H1 (cell line): ENCODE measurements around the gene HS3ST5. TPM values are rescaled to one million over a fixed set of nuclear protein-coding genes. Genes with fewer than 3 reads are reported as not detected.
"Not testable (repeated sequence)": the region's sequence is repeated elsewhere in the genome, so short reads cannot be mapped to it uniquely, and the experiment has no call there.

Experiments used
- CTCF ChIA-PET: fragments of 300-600 bp; sonication (Branson Sonifier 250); formaldehyde crosslinking; loops from one replicate; lab custom pipeline; 2021; ENCODE audit not compliant: partially characterized antibody; lab: Charles Lee
- POLR2A ChIA-PET: fragments of 300-600 bp; sonication (Branson Sonifier 250); formaldehyde crosslinking; loops from one replicate; lab custom pipeline; 2021; ENCODE audit warnings: inconsistent platforms; ENCODE audit not compliant: partially characterized antibody; lab: Charles Lee
- DNase-seq, 2 experiments: peaks; one replicate each; pipeline versions ENCODE4 v3.0.0 to v3.0.0-alpha.2; 2010 to 2022; ENCODE audit warnings: low spot score in 2 of 2, low read depth in 1 of 2, mixed read lengths in 1 of 2
- FAIRE-seq: peaks from 2 replicates; lab custom pipeline; 2011; peaks lifted over from hg19 to GRCh38; lab: Jason Lieb, UNC
- H2AFZ ChIP-seq: 2 replicates; pipeline ENCODE4 v1.8.1; 2012; ENCODE audit warnings: low read length, inconsistent platforms
- H2AK5ac ChIP-seq: 2 replicates; pipeline ENCODE4 v1.6.1; 2013; ENCODE audit warnings: low read depth, low read length
- H2BK120ac ChIP-seq: replicated peaks from 2 replicates; pipeline ENCODE3; 2013; ENCODE audit warnings: low read depth, low read length, inconsistent platforms
- H2BK12ac ChIP-seq: 2 replicates; pipeline ENCODE4 v1.6.1; 2013; ENCODE audit warnings: low read depth, low read length
- H2BK15ac ChIP-seq: 2 replicates; pipeline ENCODE4 v1.6.1; 2013; ENCODE audit warnings: low read length
- H2BK20ac ChIP-seq: 2 replicates; pipeline ENCODE4 v1.6.1; 2013; ENCODE audit warnings: low read length
- H2BK5ac ChIP-seq: 2 replicates; pipeline ENCODE4 v1.6.1; 2013; ENCODE audit warnings: low read depth, low read length
- H3K14ac ChIP-seq: 2 replicates; pipeline ENCODE4 v1.6.1; 2013; ENCODE audit warnings: inconsistent platforms; ENCODE audit not compliant: insufficient read length
- H3K18ac ChIP-seq: 2 replicates; pipeline ENCODE4 v1.6.1; 2013; ENCODE audit warnings: low read length; ENCODE audit errors: extremely low read depth
- H3K23ac ChIP-seq: 2 replicates; pipeline ENCODE4 v1.6.1; 2013; ENCODE audit warnings: inconsistent platforms; ENCODE audit not compliant: insufficient read length
- H3K23me2 ChIP-seq: 2 replicates; pipeline ENCODE4 v1.6.1; 2013; ENCODE audit warnings: low read depth, low read length
- H3K27ac ChIP-seq: 2 replicates; pipeline ENCODE4 v1.6.1; 2011; ENCODE audit warnings: low read depth, low read length, inconsistent platforms
- H3K27me3 ChIP-seq, 4 experiments: replicated peaks in 1 of 4; 1 replicate in 1 of 4; 2 replicates in 3 of 4; pipeline versions ENCODE4 v1.6.1 to v1.8.1; 2011 to 2013; ENCODE audit warnings: low read length in 3 of 4, mild to moderate bottlenecking in 3 of 4, inconsistent platforms in 2 of 4, mixed read lengths in 2 of 4, moderate library complexity in 1 of 4; ENCODE audit not compliant: control insufficient read depth in 3 of 4, insufficient read depth in 3 of 4; ENCODE audit errors: extremely low read depth in 1 of 4
- H3K36me3 ChIP-seq, 4 experiments: 2 replicates each; pipeline versions ENCODE4 v1.6.1 to v1.8.1; 2011 to 2013; ENCODE audit warnings: mild to moderate bottlenecking in 4 of 4, low read length in 3 of 4, moderate library complexity in 2 of 4, control low read depth in 1 of 4, inconsistent platforms in 1 of 4; ENCODE audit not compliant: insufficient read depth in 4 of 4, control insufficient read depth in 2 of 4
- H3K4ac ChIP-seq: replicated peaks from 2 replicates; pipeline ENCODE3; 2013; ENCODE audit warnings: low read length, low read depth, mixed read lengths, inconsistent platforms; ENCODE audit not compliant: insufficient read length
- H3K4me1 ChIP-seq, 4 experiments: replicated peaks in 1 of 4; 1 replicate in 1 of 4; 2 replicates in 3 of 4; pipeline versions ENCODE4 v1.6.1 to v1.8.1; 2011 to 2013; ENCODE audit warnings: low read length in 3 of 4, inconsistent platforms in 2 of 4, mixed read lengths in 1 of 4; ENCODE audit not compliant: insufficient read depth in 4 of 4, control insufficient read depth in 3 of 4
- H3K4me2 ChIP-seq, 2 experiments: 2 replicates each; pipeline versions ENCODE4 v1.6.1 to v1.8.1; 2011 to 2013; ENCODE audit warnings: low read depth in 2 of 2, low read length in 2 of 2, control low read depth in 1 of 2, inconsistent platforms in 1 of 2, mild to moderate bottlenecking in 1 of 2; ENCODE audit not compliant: insufficient read depth in 1 of 2
- H3K4me3 ChIP-seq, 4 experiments: fragments of 200-600, 300-600 bp in 1 of 4; sonication (generic), shearing (Covaris generic), sonication (Bioruptor Twin) in 1 of 4; 2 replicates each; pipeline versions ENCODE4 v1.5.1 to v1.8.1; 2011 to 2016; ENCODE audit warnings: low read length in 4 of 4, low read depth in 3 of 4, control low read depth in 2 of 4, inconsistent platforms in 2 of 4, mild to moderate bottlenecking in 2 of 4, mixed read lengths in 1 of 4, moderate library complexity in 1 of 4; ENCODE audit not compliant: insufficient read depth in 2 of 4; ENCODE audit errors: extremely low read depth in 1 of 4
- H3K56ac ChIP-seq: replicated peaks from 2 replicates; pipeline ENCODE3; 2013; ENCODE audit warnings: low read depth, mild to moderate bottlenecking, mixed read lengths, low read length, inconsistent platforms; ENCODE audit not compliant: insufficient read length
- H3K79me1 ChIP-seq: 2 replicates; pipeline ENCODE4 v1.6.1; 2013; ENCODE audit warnings: low read depth, low read length, control low read depth
- H3K79me2 ChIP-seq, 2 experiments: 2 replicates each; pipeline versions ENCODE4 v1.6.1 to v1.8.1; 2012 to 2013; ENCODE audit warnings: low read length in 2 of 2, mild to moderate bottlenecking in 2 of 2, inconsistent platforms in 1 of 2; ENCODE audit not compliant: insufficient read depth in 2 of 2, control insufficient read depth in 1 of 2
- H3K9ac ChIP-seq, 4 experiments: replicated peaks in 1 of 4; 1 replicate in 1 of 4; 2 replicates in 3 of 4; pipeline versions ENCODE4 v1.6.1 to v1.8.1; 2011 to 2013; ENCODE audit warnings: low read depth in 3 of 4, low read length in 3 of 4, control low read depth in 2 of 4, mild to moderate bottlenecking in 2 of 4, moderate library complexity in 2 of 4, inconsistent platforms in 1 of 4; ENCODE audit errors: extremely low read depth in 1 of 4
- H3K9me3 ChIP-seq, 2 experiments: 2 replicates each; pipeline versions ENCODE4 v1.6.1 to v1.8.1; 2012 to 2013; ENCODE audit warnings: mild to moderate bottlenecking in 2 of 2, moderate library complexity in 2 of 2, control low read depth in 1 of 2, inconsistent platforms in 1 of 2, low read depth in 1 of 2, low read length in 1 of 2, mixed read lengths in 1 of 2; ENCODE audit not compliant: insufficient read depth in 2 of 2
- H4K20me1 ChIP-seq, 2 experiments: replicated peaks in 1 of 2; 2 replicates each; pipeline versions ENCODE3 to v1.8.1; 2011 to 2013; ENCODE audit warnings: inconsistent platforms in 2 of 2, low read length in 2 of 2, mild to moderate bottlenecking in 1 of 2; ENCODE audit not compliant: insufficient read depth in 2 of 2, control insufficient read depth in 1 of 2
- H4K5ac ChIP-seq: 2 replicates; pipeline ENCODE4 v1.6.1; 2013; ENCODE audit warnings: low read length, low read depth, mixed read lengths, inconsistent platforms; ENCODE audit not compliant: insufficient read length
- H4K8ac ChIP-seq: 2 replicates; pipeline ENCODE4 v1.8.0; 2013; ENCODE audit warnings: mild to moderate bottlenecking, moderate library complexity, low read length, inconsistent platforms; ENCODE audit not compliant: insufficient read depth; ENCODE audit errors: extremely low read depth
- H4K91ac ChIP-seq: replicated peaks from 2 replicates; pipeline ENCODE3; 2013; ENCODE audit warnings: low read length, mixed read lengths, inconsistent platforms; ENCODE audit not compliant: insufficient read length
- WGBS, 2 experiments: shearing (Covaris generic) in 1 of 2; methylation state at CpG; one replicate each; pipeline versions ENCODE4 v1.1.6 to v1.1.7; 2013 to 2015; ENCODE audit warnings: low lambda C conversion rate in 2 of 2, mixed read lengths in 2 of 2, inconsistent platforms in 1 of 2, low coverage in 1 of 2, missing lambda C conversion rate in 1 of 2; ENCODE audit not compliant: insufficient replicate concordance in 2 of 2, insufficient coverage in 1 of 2, insufficient read length in 1 of 2; ENCODE audit errors: extremely low coverage in 1 of 2, missing lambda C conversion rate in 1 of 2; 5-methylcytosine and 5-hydroxymethylcytosine counted together
- polyA plus RNA-seq, 7 experiments: library from polyadenylated mRNA; depleted of rRNA in 3 of 7; stranded (reverse) in 5 of 7; unstranded in 2 of 7; fragments of >200 nt in 5 of 7; fragments of 200-250 nt in 2 of 7; gene quantifications; 1 replicate in 5 of 7; 2 replicates in 1 of 7; 4 replicates in 1 of 7; pipeline versions ENCODE4 v1.2.1 to v1.2.3, GENCODE V29; 2011 to 2013; ENCODE audit warnings: missing spikeins in 2 of 7, mixed read lengths in 2 of 7
- total RNA-seq: library from RNA; stranded (reverse); fragmentation: NEBNext Ultra II Directional; extraction: Animal tissue kit (Norgen Biotek cat#: 25700); gene quantifications from 2 replicates; pipeline ENCODE4 v1.2.1, GENCODE V29; 2021

Gene HS3ST5
- total and polyA plus RNA-seq, 2 of the 8 experiments (the other 6 are each of a cell fraction or from before 2014, with no cell fraction given), result 1.2 to 9.9 TPM

DNA sequence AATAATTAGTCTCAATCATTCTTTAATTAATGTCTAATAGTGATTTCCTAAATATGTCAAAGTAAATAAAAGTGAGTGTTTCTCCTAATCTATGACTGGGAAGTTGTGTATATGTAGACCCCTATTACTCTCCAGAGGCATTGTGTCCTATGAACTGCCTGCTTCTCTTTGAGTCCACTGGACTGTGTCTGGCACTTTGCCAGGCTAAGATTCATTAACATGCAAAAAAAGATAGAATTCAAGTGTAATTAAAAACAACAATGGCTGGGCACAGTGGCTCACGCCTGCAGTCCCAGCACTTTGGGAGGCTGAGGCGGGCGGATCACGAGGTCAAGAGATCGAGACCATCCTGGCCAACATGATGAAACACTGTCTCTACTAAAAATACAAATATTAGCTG is 298.3 kb downstream of the HS3ST5 start:
- H3K27ac ChIP-seq, H3K56ac ChIP-seq, H4K8ac ChIP-seq, H3K23ac ChIP-seq, H2AFZ ChIP-seq, FAIRE-seq, H2BK15ac ChIP-seq, H4K5ac ChIP-seq, H4K91ac ChIP-seq, H3K79me2 ChIP-seq, H2BK12ac ChIP-seq, H3K4me1 ChIP-seq, H3K4me2 ChIP-seq, H2BK5ac ChIP-seq, POLR2A ChIA-PET, H2BK20ac ChIP-seq, H3K79me1 ChIP-seq, H2BK120ac ChIP-seq, H3K27me3 ChIP-seq, H3K4ac ChIP-seq, H3K4me3 ChIP-seq, H4K20me1 ChIP-seq, H2AK5ac ChIP-seq, H3K18ac ChIP-seq, H3K14ac ChIP-seq, DNase-seq, H3K36me3 ChIP-seq, H3K9ac ChIP-seq, H3K23me2 ChIP-seq, H3K9me3 ChIP-seq: not testable (repeated sequence)
- CTCF ChIA-PET, result interaction anchor here (2.3 kb wide), 1 partner anchor 64 kb away, joined by 6 read pairs; no protein-coding TSS in a partner anchor
- 93% methylated on average over 5 of the region's 5 CpGs; no CpG with 5 or more reads in 1 of the 2 experiments for WGBS, 2 experiments
